ENCODE measurements around the gene MAJIN. TPM values are rescaled to one million over a fixed set of nuclear protein-coding genes. Genes with fewer than 3 reads are reported as not detected.

MAJIN gene
- not detected for total RNA-seq
- long read RNA-seq, donor 1: 0 reads
- long read RNA-seq, donor 2: 0 reads

- Histone ChIP-seq H3K9me3 (no peaks in the 10 kb centered on the region), H3K36me3 (ENCODE audit: low read depth) (no peaks in the 10 kb centered on the region), H3K4me3 (no peak within 1 kb of the TSS), H3K4me1 (ENCODE audit: low read depth) (peaks cover 14% of the 10 kb centered on the region)
- TF ChIP-seq CTCF (IDR thresholded peaks at IDR 0.05): no peak
- intact Hi-C loops (cut with DNase I, micrococcal nuclease): no loop called here
- DNase-seq (peak; percentile 89 to 92 (median 90)), ATAC-seq (peak; percentile 41)
These were observed at the start of gene MAJIN for GRCh38 chr11:64971421-64972233. Gene MAJIN, minus strand, starts transcription at chr11:64972108. Its CDS starts 12,703 bp downstream, at chr11:64959405.

GRCh38 chr11:65021509-65021908 lies 49.6 kb upstream of the MAJIN start:
- no peak for ATAC-seq
- TF ChIP-seq CTCF (IDR thresholded peaks at IDR 0.05): no peak
- DNase-seq: no peak
- Histone ChIP-seq H3K36me3 (ENCODE audit: low read depth) (no peaks in the 10 kb centered on the region), H3K9me3 (no peaks in the 10 kb centered on the region), H3K4me1 (ENCODE audit: low read depth) (no peaks in the 10 kb centered on the region), H3K4me3 (no peak overlapping the region)
- intact Hi-C loops (cut with DNase I, micrococcal nuclease): no loop called here

- intact Hi-C loops (cut with DNase I, micrococcal nuclease): no loop called here
- no peak overlapping the region for H3K4me3 ChIP-seq
- no peak for TF ChIP-seq CTCF (IDR thresholded peaks at IDR 0.05)
- no peak for ATAC-seq
- no peaks in the 10 kb centered on the region for H3K9me3 ChIP-seq
- no peaks in the 10 kb centered on the region for H3K36me3 ChIP-seq (ENCODE audit: low read depth)
- DNase-seq: no peak
- H3K4me1 ChIP-seq (ENCODE audit: low read depth): no peaks in the 10 kb centered on the region
These were observed 49.1 kb upstream of the MAJIN start for GRCh38 chr11:65021003-65021402.

- intact Hi-C loops (cut with DNase I, micrococcal nuclease): no loop called here
- no peak for TF ChIP-seq CTCF (IDR thresholded peaks at IDR 0.05)
- ATAC-seq: no peak
- H3K36me3 ChIP-seq (ENCODE audit: low read depth): no peaks in the 10 kb centered on the region
- no peak overlapping the region for H3K4me3 ChIP-seq
- peaks cover 7% of the 10 kb centered on the region for H3K4me1 ChIP-seq (ENCODE audit: low read depth)
- no peak for DNase-seq
- H3K9me3 ChIP-seq: no peaks in the 10 kb centered on the region
These were observed 47.9 kb upstream of the MAJIN start for GRCh38 chr11:65019824-65020223.

GRCh38 chr11:65017937-65018336 lies 46.0 kb upstream of the MAJIN start:
- DNase-seq (no peak), ATAC-seq (no peak)
- intact Hi-C loops (cut with DNase I, micrococcal nuclease): no loop called here
- Histone ChIP-seq H3K4me1 (ENCODE audit: low read depth) (peaks cover 11% of the 10 kb centered on the region), H3K9me3 (no peaks in the 10 kb centered on the region), H3K36me3 (ENCODE audit: low read depth) (no peaks in the 10 kb centered on the region), H3K4me3 (no peak overlapping the region)
- TF ChIP-seq CTCF (IDR thresholded peaks at IDR 0.05): no peak

Measured in mucosa of descending colon (tissue), 3 donors.